Astrocyte of the cerebellum (primary cell): ENCODE results near the gene SRF.
"Not testable (repeated sequence)": the region's sequence is repeated elsewhere in the genome, so short reads cannot be mapped to it uniquely, and the experiment has no call there.

ENCODE experiments used
- DNase-seq: peaks from one replicate; pipeline ENCODE4 v3.0.0-alpha.2; 2011; ENCODE audit warnings: low read depth
- H3K4me3 ChIP-seq: 2 replicates; pipeline ENCODE4 v1.5.1; 2011; ENCODE audit warnings: mild to moderate bottlenecking, low read depth, low read length, moderate library complexity
- CTCF ChIP-seq: IDR thresholded peaks from 2 replicates; pipeline ENCODE4 v1.5.1; 2012; ENCODE audit warnings: low read length, low read depth, moderate library complexity, mild to moderate bottlenecking; ENCODE audit errors: missing control alignments
- in situ Hi-C: cut with HindIII; loops from 2 replicates; pipeline ENCODE4 v1.10.0; 2017; ENCODE audit warnings: low sequenced_read_pairs

Gene SRF

GRCh38 chr6:43127180-43127579 lies 43.9 kb upstream of the SRF start:
- in situ Hi-C loops: no loop called here
- no peak for TF ChIP-seq CTCF
- no peak for DNase-seq
- no peak overlapping the region for H3K4me3 ChIP-seq

GRCh38 chr6:43127877-43128276 lies 43.2 kb upstream of the SRF start:
- DNase-seq: no peak
- no peak overlapping the region for H3K4me3 ChIP-seq
- in situ Hi-C loops: no loop called here
- no peak for TF ChIP-seq CTCF

GRCh38 chr6:43128926-43129325 lies 42.1 kb upstream of the SRF start:
- in situ Hi-C loops: no loop called here
- TF ChIP-seq CTCF: no peak
- H3K4me3 ChIP-seq: no peak overlapping the region
- DNase-seq: no peak

- TF ChIP-seq CTCF: peak; percentile 85
- in situ Hi-C loops: no loop called here
- peak; percentile 24 for DNase-seq
- no peak overlapping the region for H3K4me3 ChIP-seq
Measured at GRCh38 chr6:43129434-43130194, 41.5 kb upstream of the SRF start.

- TF ChIP-seq CTCF: no peak
- no peak for DNase-seq
- in situ Hi-C loops: no loop called here
- no peak overlapping the region for H3K4me3 ChIP-seq
Measured at GRCh38 chr6:43130429-43130828, 40.6 kb upstream of the SRF start.

- in situ Hi-C loops, H3K4me3 ChIP-seq, DNase-seq: not testable (repeated sequence)
Measured at GRCh38 chr6:43131379-43131778, 39.7 kb upstream of the SRF start.

- no peak overlapping the region for H3K4me3 ChIP-seq
- TF ChIP-seq CTCF: no peak
- DNase-seq: no peak
- in situ Hi-C loops: no loop called here
Measured at GRCh38 chr6:43138267-43138666, 32.8 kb upstream of the SRF start.

- H3K4me3 ChIP-seq, DNase-seq, in situ Hi-C loops: not testable (repeated sequence)
Measured at GRCh38 chr6:43139973-43140372, 31.1 kb upstream of the SRF start.
